ENCODE measurements around the gene CARMIL1. TPM values are rescaled to one million over a fixed set of nuclear protein-coding genes. Genes with fewer than 3 reads are reported as not detected.

Gene CARMIL1
- total RNA-seq, 1 donor from 2014 or later = 19.1 TPM

DNA sequence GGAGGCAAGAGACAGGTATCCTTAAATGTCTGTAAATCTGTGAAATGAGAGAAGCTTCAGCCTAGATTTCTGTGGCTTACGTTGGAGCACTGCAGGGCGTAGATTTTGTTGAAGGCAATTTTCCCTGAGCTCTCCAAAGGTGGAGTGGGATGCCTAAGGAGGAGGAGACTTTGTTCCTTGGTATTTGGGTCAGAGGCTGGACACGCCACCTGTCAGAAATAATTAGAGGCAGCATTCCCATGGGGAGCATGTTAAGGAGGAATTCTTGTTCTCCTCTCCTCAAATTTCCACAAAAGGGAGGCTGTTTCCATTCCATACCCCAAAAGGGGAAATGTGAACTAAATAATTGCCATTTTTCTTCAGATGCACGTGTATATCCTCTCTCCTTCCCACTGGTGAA lies 361.7 kb downstream of the CARMIL1 start:
- no peak for TF ChIP-seq EZH2 (IDR thresholded peaks at IDR 0.05; ENCODE audit: insufficient read depth, low read length)
- TF ChIP-seq, protein P1, sequence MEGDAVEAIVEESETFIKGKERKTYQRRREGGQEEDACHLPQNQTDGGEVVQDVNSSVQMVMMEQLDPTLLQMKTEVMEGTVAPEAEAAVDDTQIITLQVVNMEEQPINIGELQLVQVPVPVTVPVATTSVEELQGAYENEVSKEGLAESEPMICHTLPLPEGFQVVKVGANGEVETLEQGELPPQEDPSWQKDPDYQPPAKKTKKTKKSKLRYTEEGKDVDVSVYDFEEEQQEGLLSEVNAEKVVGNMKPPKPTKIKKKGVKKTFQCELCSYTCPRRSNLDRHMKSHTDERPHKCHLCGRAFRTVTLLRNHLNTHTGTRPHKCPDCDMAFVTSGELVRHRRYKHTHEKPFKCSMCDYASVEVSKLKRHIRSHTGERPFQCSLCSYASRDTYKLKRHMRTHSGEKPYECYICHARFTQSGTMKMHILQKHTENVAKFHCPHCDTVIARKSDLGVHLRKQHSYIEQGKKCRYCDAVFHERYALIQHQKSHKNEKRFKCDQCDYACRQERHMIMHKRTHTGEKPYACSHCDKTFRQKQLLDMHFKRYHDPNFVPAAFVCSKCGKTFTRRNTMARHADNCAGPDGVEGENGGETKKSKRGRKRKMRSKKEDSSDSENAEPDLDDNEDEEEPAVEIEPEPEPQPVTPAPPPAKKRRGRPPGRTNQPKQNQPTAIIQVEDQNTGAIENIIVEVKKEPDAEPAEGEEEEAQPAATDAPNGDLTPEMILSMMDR (IDR thresholded peaks at IDR 0.05; ENCODE audit: insufficient read depth, low read depth, low read length) = no peak
- Histone ChIP-seq H3K4me2 (ENCODE audit: low read length) (no peak overlapping the region), H3K27ac (ENCODE audit: low read depth, low read length) (no peak overlapping the region), H3K4me3 (ENCODE audit: insufficient read depth, low read depth, low read length) (no peak overlapping the region), H3K4me1 (ENCODE audit: insufficient read depth, low read length) (no peaks in the 10 kb centered on the region), H2AFZ (ENCODE audit: low read depth, low read length) (no peak overlapping the region), H4K20me1 (ENCODE audit: insufficient read depth, low read length) (no peaks in the 10 kb centered on the region), H3K27me3 (ENCODE audit: insufficient read depth, low read length) (no peaks in the 10 kb centered on the region), H3K79me2 (ENCODE audit: insufficient read depth, low read length) (no peaks in the 10 kb centered on the region), H3K36me3 (ENCODE audit: insufficient read depth, low read length) (no peaks in the 10 kb centered on the region), H3K9me3 (ENCODE audit: insufficient read depth, low read depth, low read length) (no peaks in the 10 kb centered on the region), H3K9ac (ENCODE audit: low read length) (no peak overlapping the region)
- Mint-ChIP-seq H3K4me3 (ENCODE audit: unreplicated experiment) (no peak overlapping the region), H3K27ac (ENCODE audit: unreplicated experiment) (no peak overlapping the region), H3K27me3 (ENCODE audit: low read depth, unreplicated experiment) (peaks cover 9% of the 10 kb centered on the region), H3K9me3 (ENCODE audit: unreplicated experiment) (no peaks in the 10 kb centered on the region), H3K4me1 (ENCODE audit: low read depth, unreplicated experiment) (no peaks in the 10 kb centered on the region), H3K36me3 (ENCODE audit: low read depth, unreplicated experiment) (no peaks in the 10 kb centered on the region)
- no peak for DNase-seq (ENCODE audit: low read depth)
- FAIRE-seq = no peak

DNA sequence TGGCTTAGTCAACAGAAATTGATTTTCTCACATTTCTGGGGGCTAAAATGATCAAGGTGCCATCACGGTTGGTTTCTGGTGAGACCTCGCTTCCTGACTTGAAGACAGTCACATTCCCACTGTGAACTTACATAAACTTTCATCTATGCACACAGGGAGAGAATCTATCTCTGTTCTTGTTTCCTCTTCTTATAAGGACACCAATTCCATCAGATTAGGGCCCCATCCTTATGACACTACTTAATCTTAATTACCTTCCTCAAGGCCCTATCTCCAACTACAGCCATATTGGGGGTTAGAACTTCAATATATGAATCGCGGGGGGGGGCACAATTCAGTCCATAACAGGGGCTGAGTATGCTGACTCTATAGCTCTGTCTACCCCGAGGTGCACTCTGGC lies 362.2 kb downstream of the CARMIL1 start:
- TF ChIP-seq EZH2 (IDR thresholded peaks at IDR 0.05; ENCODE audit: insufficient read depth, low read length) = no peak
- TF ChIP-seq, protein P1 (IDR thresholded peaks at IDR 0.05; ENCODE audit: insufficient read depth, low read depth, low read length) = no peak
- Histone ChIP-seq H3K4me2 (ENCODE audit: low read length) (no peak overlapping the region), H3K4me3 (ENCODE audit: insufficient read depth, low read depth, low read length) (no peak overlapping the region), H3K36me3 (ENCODE audit: insufficient read depth, low read length) (no peaks in the 10 kb centered on the region), H3K9me3 (ENCODE audit: insufficient read depth, low read depth, low read length) (no peaks in the 10 kb centered on the region), H2AFZ (ENCODE audit: low read depth, low read length) (no peak overlapping the region), H3K79me2 (ENCODE audit: insufficient read depth, low read length) (no peaks in the 10 kb centered on the region), H4K20me1 (ENCODE audit: insufficient read depth, low read length) (no peaks in the 10 kb centered on the region), H3K9ac (ENCODE audit: low read length) (no peak overlapping the region), H3K4me1 (ENCODE audit: insufficient read depth, low read length) (no peaks in the 10 kb centered on the region), H3K27ac (ENCODE audit: low read depth, low read length) (no peak overlapping the region), H3K27me3 (ENCODE audit: insufficient read depth, low read length) (no peaks in the 10 kb centered on the region)
- DNase-seq (ENCODE audit: low read depth) (no peak), FAIRE-seq (no peak)
- Mint-ChIP-seq H3K27me3 (ENCODE audit: low read depth, unreplicated experiment) (peaks cover 9% of the 10 kb centered on the region), H3K4me1 (ENCODE audit: low read depth, unreplicated experiment) (no peaks in the 10 kb centered on the region), H3K4me3 (ENCODE audit: unreplicated experiment) (no peak overlapping the region), H3K27ac (ENCODE audit: unreplicated experiment) (no peak overlapping the region), H3K9me3 (ENCODE audit: unreplicated experiment) (no peaks in the 10 kb centered on the region), H3K36me3 (ENCODE audit: low read depth, unreplicated experiment) (no peaks in the 10 kb centered on the region)

DNA sequence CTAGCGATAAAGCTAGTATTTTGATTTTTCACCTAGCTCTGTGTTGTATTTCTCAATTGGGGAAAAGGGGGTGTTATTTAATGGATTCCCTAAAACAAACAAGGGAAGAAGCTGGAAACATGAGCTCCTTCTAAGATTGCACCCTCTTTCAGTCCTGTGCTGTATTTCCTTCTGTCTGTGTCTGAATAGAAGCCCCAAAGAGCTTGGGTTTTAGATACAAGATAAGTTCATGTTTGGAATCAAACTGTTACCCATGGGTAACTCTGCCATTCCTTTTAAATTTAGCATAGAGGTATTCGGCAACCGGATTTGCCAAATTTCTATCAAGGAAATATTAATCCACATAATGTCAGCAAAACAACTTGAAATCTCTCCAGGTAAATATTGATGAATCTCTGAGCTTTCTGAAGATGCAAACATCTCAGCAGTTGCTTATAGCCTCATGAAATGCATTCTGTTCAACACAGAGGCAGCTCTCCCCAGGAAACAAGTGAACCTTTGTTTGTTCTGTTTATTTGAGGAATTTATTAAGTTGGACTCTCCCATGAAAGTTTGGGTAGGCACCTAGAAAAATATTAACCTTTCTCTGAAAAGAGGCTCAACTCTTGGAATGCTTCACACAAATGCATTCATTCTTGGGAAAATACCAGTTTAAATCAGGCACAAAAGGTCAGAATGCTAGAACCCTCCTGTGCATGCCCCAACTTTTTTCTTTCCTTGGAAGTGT lies 362.9 kb downstream of the CARMIL1 start:
- DNase-seq (ENCODE audit: low read depth) (no peak), FAIRE-seq (no peak)
- Histone ChIP-seq H3K4me2 (ENCODE audit: low read length) (no peak overlapping the region), H2AFZ (ENCODE audit: low read depth, low read length) (no peak overlapping the region), H3K36me3 (ENCODE audit: insufficient read depth, low read length) (no peaks in the 10 kb centered on the region), H3K79me2 (ENCODE audit: insufficient read depth, low read length) (no peaks in the 10 kb centered on the region), H3K9me3 (ENCODE audit: insufficient read depth, low read depth, low read length) (no peaks in the 10 kb centered on the region), H3K27me3 (ENCODE audit: insufficient read depth, low read length) (no peaks in the 10 kb centered on the region), H3K9ac (ENCODE audit: low read length) (no peak overlapping the region), H3K4me3 (ENCODE audit: insufficient read depth, low read depth, low read length) (no peak overlapping the region), H3K27ac (ENCODE audit: low read depth, low read length) (no peak overlapping the region), H3K4me1 (ENCODE audit: insufficient read depth, low read length) (no peaks in the 10 kb centered on the region), H4K20me1 (ENCODE audit: insufficient read depth, low read length) (no peaks in the 10 kb centered on the region)
- H3K27ac Mint-ChIP-seq (ENCODE audit: unreplicated experiment) = no peak overlapping the region
- no peak overlapping the region for H3K4me3 Mint-ChIP-seq (ENCODE audit: unreplicated experiment)
- no peak for TF ChIP-seq EZH2 (IDR thresholded peaks at IDR 0.05; ENCODE audit: insufficient read depth, low read length)
- TF ChIP-seq, protein P1 (IDR thresholded peaks at IDR 0.05; ENCODE audit: insufficient read depth, low read depth, low read length) = no peak
- no peaks in the 10 kb centered on the region for H3K4me1 Mint-ChIP-seq (ENCODE audit: low read depth, unreplicated experiment)
- no peaks in the 10 kb centered on the region for H3K36me3 Mint-ChIP-seq (ENCODE audit: low read depth, unreplicated experiment)
- H3K27me3 Mint-ChIP-seq (ENCODE audit: low read depth, unreplicated experiment) = peaks cover 9% of the 10 kb centered on the region
- no peaks in the 10 kb centered on the region for H3K9me3 Mint-ChIP-seq (ENCODE audit: unreplicated experiment)

Data from astrocyte (in vitro differentiated cells and primary cell).